Frontal cortex (tissue), 4 donors: ENCODE results near the gene GTF2IRD1. TPM values are rescaled to one million over a fixed set of nuclear protein-coding genes. Genes with fewer than 3 reads are reported as not detected.
A peak's percentile ranks its signal among the peaks of the same experiment; 100 is the strongest.
"Not testable (repeated sequence)": the region's sequence is repeated elsewhere in the genome, so short reads cannot be mapped to it uniquely, and the experiment has no call there.

ENCODE experiments used
- DNase-seq, 2 donors: peaks; one replicate each; pipeline ENCODE4 v3.0.0; 2012; ENCODE audit warnings: low spot score in 2 of 2
- FAIRE-seq: peaks from 2 replicates; lab custom pipeline; 2012; peaks lifted over from hg19 to GRCh38; lab: Jason Lieb, UNC
- total RNA-seq: library from RNA; depleted of rRNA; stranded (reverse); fragments of >200 nt; gene quantifications from one replicate; pipeline ENCODE4 v1.2.3, GENCODE V29; 2014
- donor health status: control.
- donor health status: control.
- donor health status: control.

GTF2IRD1 gene
- total RNA-seq, 1 donor from 2014 or later: 19.2 TPM

- FAIRE-seq: no peak
- no peak for DNase-seq
Measured at GRCh38 chr7:74483402-74484336, 30.0 kb downstream of the GTF2IRD1 start.

- no peak for FAIRE-seq
Measured at GRCh38 chr7:74485611-74486010, 31.9 kb downstream of the GTF2IRD1 start.

GRCh38 chr7:74488518-74489030 is 34.9 kb downstream of the GTF2IRD1 start:
- not testable (repeated sequence) for DNase-seq, FAIRE-seq

More at GRCh38 chr7:74485611-74486010, 31.9 kb downstream of the GTF2IRD1 start:
- no peak for DNase-seq

GRCh38 chr7:74489997-74490945 is 36.6 kb downstream of the GTF2IRD1 start:
- FAIRE-seq: no peak
- DNase-seq: no peak

- DNase-seq, FAIRE-seq: not testable (repeated sequence)
Measured at GRCh38 chr7:74491490-74491889, 37.8 kb downstream of the GTF2IRD1 start.

- DNase-seq: no peak
- FAIRE-seq: no peak
Measured at GRCh38 chr7:74493295-74493694, 39.6 kb downstream of the GTF2IRD1 start.

- FAIRE-seq: no peak
Measured at GRCh38 chr7:74494076-74494548, 40.4 kb downstream of the GTF2IRD1 start.

GRCh38 chr7:74495112-74496086 is 41.7 kb downstream of the GTF2IRD1 start:
- no peak for FAIRE-seq
- DNase-seq: no peak

More at GRCh38 chr7:74494076-74494548, 40.4 kb downstream of the GTF2IRD1 start:
- no peak for DNase-seq

GRCh38 chr7:74496272-74496671 is 42.6 kb downstream of the GTF2IRD1 start:
- FAIRE-seq: no peak
- DNase-seq: no peak

GRCh38 chr7:74496773-74497172 is 43.1 kb downstream of the GTF2IRD1 start:
- not testable (repeated sequence) for DNase-seq, FAIRE-seq

GRCh38 chr7:74498354-74498753 is 44.6 kb downstream of the GTF2IRD1 start:
- no peak for FAIRE-seq
- DNase-seq: no peak

- DNase-seq: no peak
- no peak for FAIRE-seq
Measured at GRCh38 chr7:74498996-74499834, 45.5 kb downstream of the GTF2IRD1 start.

GRCh38 chr7:74499835-74500388 is 46.2 kb downstream of the GTF2IRD1 start:
- DNase-seq: no peak

GRCh38 chr7:74501298-74501697 is 47.6 kb downstream of the GTF2IRD1 start:
- DNase-seq: peak in 1 of 2 donors; percentile 55
- FAIRE-seq: no peak

More at GRCh38 chr7:74499835-74500388, 46.2 kb downstream of the GTF2IRD1 start:
- FAIRE-seq: no peak

GRCh38 chr7:74502216-74502891 is 48.6 kb downstream of the GTF2IRD1 start:
- FAIRE-seq (no peak), DNase-seq (no peak)

- FAIRE-seq (no peak), DNase-seq (no peak)
Measured at GRCh38 chr7:74503061-74503460, 49.4 kb downstream of the GTF2IRD1 start.

GRCh38 chr7:74503943-74504342 is 50.2 kb downstream of the GTF2IRD1 start:
- DNase-seq (no peak), FAIRE-seq (no peak)
